GM19463 (cell line): ENCODE results near the gene C2CD4A.

Source experiments
- ATAC-seq: cut with Tn5 transposase; IDR thresholded peaks from one replicate; pipeline ENCODE4 v1.9.1; 2021; ENCODE audit warnings: mild to moderate bottlenecking, moderate library complexity; ENCODE audit not compliant: unreplicated experiment

Gene C2CD4A

DNA sequence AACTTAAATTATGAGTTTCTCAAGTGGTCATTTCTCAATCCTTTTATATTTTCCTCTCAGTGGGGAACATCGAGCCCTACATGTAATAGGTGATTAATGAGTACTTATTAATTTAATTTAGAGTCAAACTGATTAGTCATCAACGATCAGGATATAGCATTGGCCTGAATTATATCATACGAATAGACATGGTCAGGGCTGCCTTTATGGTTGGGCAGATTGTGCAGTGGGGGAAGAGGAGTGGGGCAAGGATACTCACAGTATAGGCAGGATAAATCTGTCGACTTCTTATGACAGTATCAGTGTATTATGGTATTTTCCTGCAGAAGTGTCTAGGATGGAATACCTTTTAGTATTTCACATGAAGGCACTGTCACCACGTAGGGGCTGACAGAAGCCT lies 27.0 kb downstream of the C2CD4A start:
- no peak for ATAC-seq

DNA sequence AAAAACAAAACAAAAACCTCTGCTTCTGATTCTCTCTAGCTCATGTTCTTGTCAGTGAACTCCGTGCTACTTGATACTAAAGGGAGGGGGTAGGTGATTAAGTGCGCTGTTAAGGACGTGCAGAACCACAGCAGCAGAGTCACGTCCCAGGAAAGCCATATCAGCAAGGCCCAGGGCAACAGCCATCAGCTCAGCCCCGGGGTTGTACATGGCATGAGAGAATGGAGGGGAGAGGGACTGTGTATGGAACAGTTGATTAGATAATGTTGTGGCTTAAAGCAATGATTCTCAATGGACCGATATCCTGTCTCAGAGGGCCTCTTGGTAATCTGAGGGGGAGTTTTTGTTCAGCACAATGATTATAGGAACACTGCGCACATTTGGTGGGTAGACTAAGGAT lies 27.6 kb downstream of the C2CD4A start:
- no peak for ATAC-seq

DNA sequence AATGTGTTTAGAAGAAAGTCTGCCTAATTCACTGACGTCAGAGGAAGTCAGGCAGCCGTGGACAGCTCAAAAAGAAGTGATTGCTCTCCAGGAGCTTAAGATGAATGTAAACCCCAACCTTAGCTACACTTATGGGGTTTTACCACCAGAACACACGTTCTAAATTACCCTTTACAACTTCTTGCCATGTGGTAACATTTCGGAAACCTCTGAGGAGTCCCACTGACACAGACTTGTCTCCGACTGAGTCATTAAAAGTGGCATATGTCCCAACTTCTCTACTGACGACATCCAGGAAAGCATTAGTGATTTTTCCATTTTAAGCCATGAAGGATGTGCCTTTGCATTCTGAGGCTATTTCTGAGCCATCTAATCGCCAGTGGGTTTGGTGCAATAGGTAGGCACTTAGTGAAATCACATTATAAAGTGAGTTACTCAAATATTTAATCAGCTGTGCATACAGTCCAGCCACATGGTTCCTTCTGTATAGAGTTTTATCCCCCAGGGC lies 32.4 kb downstream of the C2CD4A start:
- no peak for ATAC-seq

DNA sequence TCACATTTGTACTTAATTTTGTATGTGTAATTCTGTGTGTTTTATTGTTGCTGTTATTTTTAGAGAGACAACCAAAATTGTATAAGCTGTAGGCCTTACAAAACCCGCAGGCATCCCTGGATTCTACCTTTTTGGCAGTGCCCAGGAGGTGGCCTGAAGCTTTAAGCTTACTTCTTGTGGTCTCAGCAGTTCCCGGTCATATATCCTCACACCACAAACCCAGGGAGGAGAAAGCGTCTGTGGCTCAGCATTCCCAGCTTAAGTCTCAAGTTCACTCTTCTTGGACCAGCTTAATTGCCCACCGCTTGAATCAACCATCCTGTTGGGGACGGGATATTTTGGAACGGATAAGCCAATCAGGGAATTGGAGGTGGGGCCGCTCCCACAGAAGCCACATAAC lies 36.7 kb downstream of the C2CD4A start:
- ATAC-seq = no peak

DNA sequence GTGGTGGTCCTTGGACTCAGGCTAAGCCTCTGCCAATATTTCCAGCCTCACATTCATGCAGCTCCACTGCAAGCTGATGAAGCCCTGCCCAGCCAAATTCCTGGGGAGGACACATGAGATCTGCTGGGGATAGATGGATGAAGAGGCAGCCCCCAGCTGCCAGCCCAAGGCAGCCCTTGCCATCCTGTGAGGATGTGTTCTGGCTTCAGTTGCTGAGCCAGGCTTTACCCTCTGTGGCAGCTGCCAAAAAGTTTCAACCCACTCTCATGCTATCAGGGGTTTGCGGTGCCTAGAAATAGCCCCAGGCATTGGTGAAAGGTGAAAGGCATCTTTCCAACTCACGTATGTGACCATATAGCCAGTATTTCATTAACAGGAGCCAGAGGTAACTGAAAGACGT lies 37.6 kb downstream of the C2CD4A start:
- no peak for ATAC-seq

DNA sequence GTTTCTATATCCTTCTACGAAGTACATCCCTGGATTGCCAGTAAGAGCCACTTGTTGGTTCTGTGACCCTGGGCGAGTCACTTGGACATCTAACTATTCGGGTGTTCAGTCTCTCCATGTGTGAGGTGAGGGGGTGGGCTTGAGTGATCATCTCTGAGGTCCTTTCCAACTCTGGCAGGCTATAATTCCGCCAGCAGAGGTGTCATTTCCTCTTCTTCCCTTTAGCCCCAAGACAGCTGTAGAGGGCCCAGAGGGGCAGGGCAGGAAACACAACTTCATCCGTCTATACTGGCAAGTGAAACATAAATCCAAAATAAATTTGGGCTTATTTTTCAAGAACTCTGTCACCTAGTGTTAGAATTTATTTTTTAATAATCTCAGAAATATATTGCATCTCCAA lies 38.1 kb downstream of the C2CD4A start:
- no peak for ATAC-seq

DNA sequence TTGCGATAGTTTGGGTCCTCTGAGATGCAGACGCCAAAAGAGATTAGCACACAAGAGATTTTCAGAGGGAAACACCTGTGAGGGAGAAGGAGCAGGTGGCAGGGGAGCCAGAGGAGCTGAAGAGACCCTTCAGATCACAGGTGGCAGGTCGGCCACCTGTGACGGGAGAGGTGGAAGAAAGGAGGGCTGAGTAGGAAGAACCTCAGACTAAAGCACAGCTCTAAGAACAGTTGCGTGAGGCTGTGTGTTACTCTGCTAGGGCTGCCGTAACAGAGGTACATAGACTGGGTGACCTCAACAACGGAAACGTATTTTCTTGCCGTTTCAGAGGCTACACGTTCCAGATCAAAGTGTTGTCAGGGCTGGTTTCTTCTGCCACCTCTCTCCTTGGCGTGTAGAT lies 38.5 kb downstream of the C2CD4A start:
- no peak for ATAC-seq

DNA sequence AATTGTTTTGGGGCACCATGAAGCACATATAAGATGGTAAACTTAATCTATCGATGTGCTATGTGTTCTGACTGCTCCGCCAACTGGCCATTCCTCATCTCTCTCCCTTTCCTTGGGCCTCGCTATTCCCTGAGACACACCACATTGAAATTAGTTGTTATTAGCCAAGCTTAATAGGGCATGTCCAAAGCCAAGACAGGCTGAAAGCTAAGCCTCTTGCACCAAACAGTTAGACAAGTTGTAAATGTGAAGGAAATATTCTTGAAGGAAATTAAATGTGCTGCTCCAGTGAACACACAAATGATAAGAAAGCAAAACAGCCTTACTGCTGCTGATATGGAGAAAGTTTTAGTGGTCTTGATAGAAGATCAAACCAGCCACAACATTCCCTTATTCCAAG lies 39.3 kb downstream of the C2CD4A start:
- ATAC-seq = no peak

DNA sequence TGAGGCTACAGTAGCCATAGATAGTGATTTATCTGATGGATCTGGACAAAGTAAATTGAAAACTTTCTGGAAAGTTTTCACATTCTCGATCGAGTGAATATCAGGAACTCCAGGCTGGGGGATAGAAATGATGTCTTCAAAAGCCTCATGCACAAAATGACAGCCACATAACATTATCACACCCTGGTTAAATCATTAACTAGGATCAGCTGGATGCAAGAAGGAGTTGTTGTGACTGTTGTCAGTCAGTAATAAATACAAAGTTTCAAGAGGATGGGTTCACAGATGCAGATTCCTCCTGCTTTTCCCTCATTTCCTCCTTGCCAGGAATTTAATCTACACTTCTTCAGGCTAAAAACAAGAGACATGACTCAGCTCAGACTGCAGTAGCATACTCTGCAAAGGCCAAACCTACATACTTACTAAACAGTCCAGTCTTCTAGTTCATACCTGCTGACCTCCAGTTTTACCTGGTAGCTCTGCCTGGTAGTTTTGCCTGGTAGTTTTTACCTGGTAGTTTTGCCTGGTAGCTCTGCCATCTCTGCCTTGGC lies 40.9 kb downstream of the C2CD4A start:
- ATAC-seq = no peak

DNA sequence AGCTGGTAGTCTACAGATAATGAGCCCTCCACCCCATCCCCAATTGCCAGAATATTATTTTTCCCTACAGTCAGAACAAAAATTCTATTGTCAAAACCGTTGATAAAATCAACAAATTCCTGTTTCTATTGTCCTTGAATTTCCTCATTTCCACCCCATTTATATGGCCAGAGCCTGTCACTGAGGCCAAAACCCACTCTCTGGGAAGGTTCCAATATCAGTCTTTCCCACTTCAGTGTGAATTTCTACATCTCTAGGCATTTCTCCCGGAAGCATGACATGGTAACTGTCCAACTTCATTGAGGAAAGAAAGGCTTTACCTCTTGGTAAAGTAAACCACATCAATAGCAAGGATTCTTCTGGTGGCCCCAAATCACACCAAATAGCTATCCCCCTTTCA lies 41.6 kb downstream of the C2CD4A start:
- ATAC-seq = no peak

DNA sequence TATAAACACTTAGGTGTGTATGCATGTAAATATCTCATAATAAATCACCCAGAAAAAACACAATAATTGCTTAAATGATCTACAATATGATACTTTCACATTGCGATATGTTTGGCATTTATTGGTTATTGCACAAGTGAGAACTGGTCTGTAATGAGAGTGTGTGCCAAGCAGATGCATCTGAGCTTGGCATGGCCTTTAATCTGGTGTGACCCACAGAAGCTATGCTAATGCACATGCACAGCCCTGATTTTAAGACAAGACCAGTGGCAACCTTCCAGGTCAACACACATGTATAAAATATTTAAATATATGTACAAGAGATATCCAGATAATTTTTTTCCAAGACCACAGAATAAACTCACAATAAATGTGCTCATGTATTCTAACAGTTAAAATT lies 42.7 kb downstream of the C2CD4A start:
- ATAC-seq = no peak

DNA sequence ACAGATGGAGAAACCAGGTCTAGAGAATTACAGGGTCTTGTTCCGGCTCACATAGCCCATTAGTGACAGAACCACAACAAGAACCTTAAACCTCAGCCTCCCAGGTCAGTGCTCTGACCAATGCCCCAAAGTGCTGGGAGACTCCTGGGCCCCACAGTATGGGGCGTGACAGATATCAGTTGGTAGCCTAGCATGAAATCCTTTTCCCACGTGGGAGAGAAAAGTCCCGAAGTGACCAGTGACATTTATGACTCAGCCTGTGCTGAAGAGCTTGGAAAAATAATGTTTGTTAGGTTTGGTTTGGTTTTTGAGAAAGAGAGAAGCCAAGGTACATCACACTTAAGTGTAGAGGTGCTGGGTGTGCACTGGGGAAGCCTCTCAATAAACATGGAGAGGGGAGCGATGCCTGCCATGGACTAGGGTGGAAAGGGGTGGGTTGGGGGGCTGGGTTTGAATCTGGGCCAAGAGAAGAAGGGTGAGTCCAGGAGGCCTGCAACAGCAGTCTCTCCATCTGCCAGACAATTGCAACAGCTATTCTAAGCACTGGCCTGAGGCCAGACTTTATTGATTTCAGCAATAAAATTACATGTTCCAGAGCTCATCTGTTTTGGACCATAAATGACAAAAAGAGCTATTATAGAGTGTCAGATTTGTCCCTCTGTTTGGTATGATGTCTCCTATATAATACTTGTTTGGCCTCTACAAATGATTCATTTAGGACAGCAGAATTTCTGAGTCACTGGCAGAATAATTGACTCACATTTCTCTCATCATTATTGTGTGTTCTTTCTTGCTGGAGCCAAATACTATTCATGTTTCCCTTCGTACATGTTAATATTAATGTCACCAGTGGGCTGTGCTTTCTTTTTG lies 43.4 kb downstream of the C2CD4A start:
- no peak for ATAC-seq

DNA sequence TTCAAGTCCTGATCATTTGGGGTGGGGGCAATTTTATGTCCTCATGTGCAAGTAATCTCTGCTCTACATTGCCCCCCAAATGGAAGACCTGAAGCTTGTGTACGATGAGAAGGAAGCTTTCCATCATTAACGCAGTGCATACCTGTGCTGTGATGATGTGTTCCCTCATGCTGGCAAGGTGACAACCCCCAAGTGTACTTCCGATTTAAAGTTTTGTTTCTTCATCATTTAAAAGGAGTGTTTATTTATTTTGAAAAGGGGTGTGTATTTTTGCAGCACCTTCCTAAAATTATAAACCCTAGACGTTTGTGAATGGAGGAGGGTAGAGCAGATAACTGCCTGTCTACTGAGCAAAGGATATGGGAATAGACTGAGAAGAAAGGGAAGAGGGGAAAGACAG lies 45.3 kb downstream of the C2CD4A start:
- no peak for ATAC-seq

DNA sequence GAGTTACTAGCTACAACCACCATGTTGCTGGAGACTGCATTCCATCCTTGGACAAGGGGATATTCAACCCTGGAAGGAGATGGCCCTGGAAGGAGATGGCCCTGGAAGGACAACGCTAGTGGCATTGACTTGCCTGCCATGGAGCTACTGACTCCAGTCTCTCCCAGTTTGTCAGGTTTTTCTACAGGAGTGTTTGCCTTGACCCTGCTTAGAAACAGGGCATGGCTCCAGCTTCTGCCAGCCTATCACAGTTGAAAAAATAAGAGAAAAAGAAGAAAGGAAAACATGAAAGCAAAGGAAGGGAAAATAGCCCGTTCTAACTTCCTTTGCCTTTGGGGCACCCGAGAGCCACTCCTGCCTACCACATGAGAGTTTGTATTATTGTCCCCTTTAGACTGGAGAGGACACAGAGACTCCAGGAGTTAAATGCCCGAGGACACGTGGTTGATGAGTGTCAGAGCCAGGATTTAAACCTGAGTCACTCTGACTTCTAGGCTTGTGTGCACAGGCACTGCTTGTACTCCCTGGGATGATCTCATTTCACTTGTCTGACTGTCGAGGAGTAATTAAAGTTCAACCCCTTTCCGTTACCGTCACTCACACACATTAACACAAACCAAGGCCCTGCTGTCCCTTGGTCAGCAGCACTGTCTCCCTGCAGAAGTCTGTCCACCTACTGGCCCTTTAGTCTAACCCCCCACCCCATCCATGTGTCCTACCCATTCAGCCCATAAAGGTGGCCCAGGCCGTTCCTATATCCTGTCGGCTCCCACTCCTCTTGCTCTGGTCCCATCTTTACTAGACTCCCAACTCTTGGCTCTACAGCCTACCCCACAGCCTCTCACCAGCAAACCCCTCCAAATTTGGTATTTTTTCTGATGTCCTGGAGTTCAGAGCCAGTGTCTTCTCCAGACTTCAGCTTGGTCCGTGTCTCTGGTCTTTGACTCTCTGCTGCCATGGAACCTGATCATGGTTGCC lies 46.1 kb downstream of the C2CD4A start:
- ATAC-seq = no peak

DNA sequence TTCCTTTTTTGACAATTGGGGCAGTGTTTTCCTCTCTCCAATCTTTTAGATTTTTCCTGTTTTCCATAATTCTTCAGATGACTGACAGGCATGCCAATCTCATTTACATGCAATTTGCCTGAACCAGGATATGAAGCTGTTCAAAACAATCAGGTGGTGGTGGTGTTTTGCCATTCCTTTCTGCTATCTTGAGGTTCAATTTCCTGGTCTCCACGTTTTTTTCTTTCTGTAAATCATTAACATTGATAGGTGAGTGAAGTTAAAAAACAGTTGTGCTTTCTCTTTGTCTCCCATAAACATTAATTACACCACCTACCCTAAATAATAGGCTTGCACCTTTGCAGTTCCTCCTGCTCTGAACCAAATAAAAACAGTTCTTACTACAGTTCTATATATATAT lies 49.1 kb downstream of the C2CD4A start:
- no peak for ATAC-seq

DNA sequence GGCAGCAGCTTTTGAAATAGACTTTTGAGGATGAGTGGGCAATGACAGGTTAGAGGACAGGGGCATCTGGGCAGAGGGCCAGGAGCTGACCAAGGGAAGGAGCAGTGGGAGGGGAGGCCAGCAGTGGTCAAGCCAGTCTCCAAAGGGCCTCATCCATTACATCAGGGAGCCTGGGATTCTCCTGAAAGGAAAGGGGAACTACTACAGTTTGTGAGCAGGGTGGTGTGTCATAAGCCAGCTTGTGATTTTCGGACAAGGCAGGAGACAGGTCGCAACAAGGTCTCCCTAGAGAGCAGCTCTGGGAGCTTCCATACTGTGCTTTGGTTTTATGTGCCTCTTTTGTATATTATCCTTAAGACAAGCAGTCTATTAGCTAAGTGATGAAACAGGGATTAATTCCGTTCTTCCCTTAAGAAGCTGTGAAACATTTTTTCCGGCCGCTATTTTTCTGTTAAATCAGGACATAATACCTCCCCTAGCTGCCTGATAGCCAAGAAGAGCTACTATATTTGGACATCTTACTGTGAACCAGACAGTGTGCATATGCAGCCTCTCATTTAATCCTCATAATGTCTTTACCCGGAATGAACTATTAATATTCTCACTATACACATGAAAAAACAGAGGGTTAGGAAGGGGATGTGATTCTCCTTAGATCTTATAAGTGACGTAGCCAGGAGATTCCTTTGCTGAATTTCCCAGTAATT lies 51.9 kb downstream of the C2CD4A start:
- no peak for ATAC-seq

DNA sequence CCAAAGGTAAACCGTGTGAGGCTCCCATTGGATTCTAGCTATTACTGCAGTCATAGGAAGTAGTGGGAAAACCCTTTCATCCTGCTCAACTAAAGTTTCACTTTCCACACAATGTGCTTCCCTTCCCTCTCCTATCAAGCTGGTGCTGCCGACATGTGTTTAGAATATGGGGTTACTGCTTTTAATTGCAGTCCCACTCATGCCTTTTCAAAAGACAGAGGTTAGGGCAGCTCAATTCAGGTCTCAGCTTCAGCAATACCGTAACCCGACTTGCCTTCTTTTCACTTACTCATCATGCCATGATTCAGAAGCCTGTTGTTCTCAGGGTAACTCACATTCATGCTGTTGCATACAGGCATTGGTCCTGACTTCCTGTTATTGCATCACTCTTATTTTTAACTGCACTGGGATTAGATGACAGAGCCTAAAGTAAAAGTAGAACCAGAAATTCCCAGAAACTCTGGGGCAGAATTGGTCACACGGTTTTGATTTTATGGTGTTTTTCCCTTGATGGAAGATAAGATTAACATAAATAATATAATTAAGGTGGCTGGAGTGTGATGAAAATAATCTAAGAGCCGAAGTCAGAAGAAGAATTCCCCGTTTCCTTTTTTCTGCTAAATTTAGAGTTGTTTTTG lies 52.6 kb downstream of the C2CD4A start:
- ATAC-seq = no peak

DNA sequence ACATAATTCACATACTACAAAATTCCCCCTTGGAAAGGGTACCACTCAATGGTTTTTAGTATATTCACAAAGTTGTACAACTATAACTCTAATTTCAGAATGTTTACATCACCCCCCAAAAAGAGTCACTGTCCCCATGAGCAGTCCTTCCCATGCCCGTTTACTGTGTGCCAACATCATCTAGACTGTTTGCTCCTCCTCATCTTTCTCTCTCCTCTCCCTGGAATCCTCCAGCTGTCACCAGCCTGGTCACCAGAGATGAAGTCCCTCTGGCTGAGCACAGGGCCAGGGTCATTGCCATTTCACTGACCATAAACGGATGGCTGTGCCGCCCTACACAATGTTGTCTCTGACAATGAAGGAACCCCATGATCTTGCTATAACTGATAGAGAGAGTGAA lies 53.1 kb downstream of the C2CD4A start:
- ATAC-seq = no peak
